Right ventricle myocardium inferior (tissue), 1 donor: Measurements from ENCODE around the gene COQ2. TPM values are rescaled to one million over a fixed set of nuclear protein-coding genes. Genes with fewer than 3 reads are reported as not detected.
"Not testable (repeated sequence)": the region's sequence is repeated elsewhere in the genome, so short reads cannot be mapped to it uniquely, and the experiment has no call there.

Experiments used
- ATAC-seq: fragments of 200-7000 bp; cut with Tn5 transposase; one replicate; pipeline ENCODE4 v1.9.1; 2020; ENCODE audit warnings: mild to moderate bottlenecking, moderate library complexity
- DNase-seq: peaks from one replicate; pipeline ENCODE4 v3.0.0; 2021; ENCODE audit errors: missing footprints
- intact Hi-C: fragments of 100-400 bp; cut with DNase I; formaldehyde crosslinking; loops from one replicate; pipeline ENCODE4 v1.11.0; 2022
- long read RNA-seq: library from polyadenylated mRNA; unstranded; transcript quantifications from one replicate; pipeline ENCODE4 v2.0.0, GENCODE V29; 2021
- total RNA-seq: library from RNA; stranded (reverse); fragmentation: NEBNext Ultra II Directional; extraction: Animal tissue kit (Norgen Biotek cat#: 25700); gene quantifications from one replicate; pipeline ENCODE4 v1.2.1, GENCODE V29; 2021
- donor health status: DM: no; HTN: yes; CAD: no; lungs with severe emphysema.

The COQ2 gene
- 27.3 TPM for total RNA-seq
- long read RNA-seq, transcript COQ2-206 (7 exons, 1,641 nt) = major isoform, 20 of 24 reads
- long read RNA-seq, partial matches to known transcripts = 2 of 24 reads
- long read RNA-seq, other reads (novel, unspliced or antisense) = 2 of 24 reads

DNA sequence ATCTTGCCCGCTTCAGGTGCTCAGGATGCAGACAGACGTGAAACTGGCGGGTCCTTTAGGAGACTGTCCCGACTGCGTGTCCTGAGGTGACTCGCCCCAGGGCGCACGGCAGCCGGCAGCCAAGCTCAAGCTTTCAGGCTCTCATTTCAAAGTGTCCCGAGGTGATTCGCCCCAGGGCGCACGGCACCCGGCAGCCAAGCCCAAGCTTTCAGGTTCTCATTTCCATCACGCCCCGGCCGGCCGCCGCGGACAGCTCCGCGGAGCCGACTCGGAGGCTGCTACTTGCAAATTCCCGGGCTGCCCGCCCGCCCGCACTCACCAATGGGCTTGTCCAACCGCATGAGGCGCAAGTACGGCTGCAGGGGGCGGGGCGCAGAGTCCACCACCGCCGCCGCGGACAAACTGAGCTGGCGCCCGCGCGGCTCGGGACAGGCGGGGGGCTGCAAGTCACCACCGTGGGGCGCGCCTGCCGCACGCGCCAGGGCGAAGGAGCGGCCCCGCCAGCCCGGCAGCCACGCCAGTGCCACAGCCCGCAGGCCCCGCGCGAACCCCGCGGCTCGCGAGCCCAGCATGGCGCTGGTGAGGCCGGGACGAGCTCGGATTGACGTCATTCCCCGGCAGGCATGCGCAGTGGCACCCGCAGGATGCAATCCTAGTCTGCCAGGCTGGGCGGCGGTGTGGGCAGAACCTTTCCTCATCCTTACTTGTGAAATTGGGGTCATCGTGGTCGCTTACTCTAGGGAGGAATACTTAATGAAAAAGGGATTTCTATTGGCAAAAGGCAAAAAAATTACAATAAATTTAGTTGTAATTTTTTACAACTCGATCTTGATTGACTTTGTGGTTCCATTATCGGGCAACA is at the start of gene COQ2:
TSS of gene COQ2 (minus strand) at position 606 of the 862 bp plus-strand sequence. CDS start at position 572, 34 bp downstream.
- intact Hi-C loops = loop anchor here (1.0 to 10.0 kb wide), 3 partner anchors 170 to 390 kb away; partner anchors contain the start of genes HELQ, MRPS18C and SEC31A
- ATAC-seq (peak; percentile 97), DNase-seq (peak; percentile 98)

GRCh38 chr4:83331956-83332355 is 47.4 kb upstream of the COQ2 start:
- no peak for DNase-seq
- intact Hi-C loops = no loop called here
- no peak for ATAC-seq

GRCh38 chr4:83329521-83330110 is 45.0 kb upstream of the COQ2 start:
- no peak for DNase-seq
- intact Hi-C loops = no loop called here
- no peak for ATAC-seq

GRCh38 chr4:83328521-83329187 is 44.1 kb upstream of the COQ2 start:
- DNase-seq (no peak), ATAC-seq (no peak)
- intact Hi-C loops = no loop called here

DNA sequence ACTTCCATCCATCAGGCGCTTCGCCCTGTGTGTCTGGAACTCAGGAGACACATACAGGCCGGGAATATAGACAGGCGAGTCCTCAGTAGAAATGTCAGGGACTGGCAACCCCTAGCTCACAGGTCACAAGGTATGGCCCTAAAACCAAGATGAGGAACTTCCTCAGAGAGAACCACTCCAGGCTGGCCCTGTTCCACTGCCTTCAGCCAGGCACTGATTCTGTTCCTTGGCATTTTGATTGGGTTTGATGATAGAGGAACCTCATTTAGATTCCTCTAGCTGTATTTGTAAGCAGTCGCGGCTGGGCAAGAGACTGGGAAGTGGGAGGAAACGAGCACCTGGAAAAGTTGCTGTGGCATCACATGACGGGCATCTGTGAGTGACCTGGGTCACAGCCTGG is 41.9 kb upstream of the COQ2 start:
- ATAC-seq (no peak), DNase-seq (no peak)
- intact Hi-C loops = no loop called here

DNA sequence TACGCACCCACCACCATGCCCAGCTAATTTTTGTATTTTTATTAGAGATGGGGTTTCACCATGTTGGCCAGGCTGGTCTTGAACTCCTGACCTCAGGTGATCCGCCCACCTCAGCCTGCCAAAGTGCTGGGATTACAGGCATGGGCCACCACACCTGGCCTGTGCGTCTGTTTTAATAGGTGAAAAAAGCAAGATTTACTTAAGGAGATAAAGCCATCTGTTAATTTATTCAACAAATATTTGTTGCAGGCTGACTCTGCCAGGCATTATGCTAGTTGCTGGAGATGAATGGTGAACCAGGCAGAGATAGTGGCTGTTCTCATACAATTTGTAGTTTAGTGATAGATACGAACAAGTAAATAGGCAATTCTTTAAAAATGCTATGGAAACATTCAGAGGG is 40.7 kb upstream of the COQ2 start:
- intact Hi-C loops, ATAC-seq: not testable (repeated sequence)

GRCh38 chr4:83323136-83323535 is 38.5 kb upstream of the COQ2 start:
- no peak for DNase-seq
- intact Hi-C loops = no loop called here
- no peak for ATAC-seq

More for the DNA sequence above, 40.7 kb upstream of the COQ2 start:
- not testable (repeated sequence) for DNase-seq

GRCh38 chr4:83320548-83320947 is 36.0 kb upstream of the COQ2 start:
- peak; percentile 59 for ATAC-seq
- peak; percentile 91 for DNase-seq
- intact Hi-C loops = no loop called here

- DNase-seq = no peak
- intact Hi-C loops = no loop called here
- no peak for ATAC-seq
Measured at GRCh38 chr4:83318666-83319065, 34.1 kb upstream of the COQ2 start.

- intact Hi-C loops = no loop called here
- DNase-seq (no peak), ATAC-seq (no peak)
Measured at GRCh38 chr4:83317671-83318070, 33.1 kb upstream of the COQ2 start.

- ATAC-seq (no peak), DNase-seq (peak; percentile 75)
- intact Hi-C loops = no loop called here
Measured at GRCh38 chr4:83316459-83317165, 32.0 kb upstream of the COQ2 start.

DNA sequence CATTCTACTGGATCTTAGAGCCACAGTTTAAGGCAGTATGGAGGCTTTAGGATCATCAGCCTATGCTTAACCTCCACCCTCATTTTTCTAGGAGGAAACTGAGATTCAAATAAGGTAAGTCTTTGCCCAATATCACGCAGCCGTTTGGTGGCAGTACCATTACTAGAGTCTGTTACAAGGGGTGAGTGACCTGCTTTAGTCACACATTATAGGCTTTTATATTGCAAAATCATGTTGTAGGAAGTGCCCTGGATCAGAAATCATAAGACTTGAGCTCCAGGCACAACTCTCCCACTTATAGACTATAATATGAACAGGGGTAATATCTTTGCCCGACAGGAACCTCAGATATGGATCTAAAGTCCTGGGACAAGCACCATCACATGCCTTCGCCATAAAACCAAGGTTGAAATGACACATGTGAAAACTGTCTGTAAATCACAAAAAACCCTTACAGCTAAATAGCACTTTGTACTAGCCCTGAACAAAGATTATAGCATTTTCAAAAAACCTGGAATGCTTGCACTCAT is 30.8 kb upstream of the COQ2 start:
- no peak for DNase-seq
- ATAC-seq = no peak
- intact Hi-C loops = no loop called here

GRCh38 chr4:83308672-83309071 is 24.1 kb upstream of the COQ2 start:
- intact Hi-C loops = no loop called here
- ATAC-seq (no peak), DNase-seq (no peak)

DNA sequence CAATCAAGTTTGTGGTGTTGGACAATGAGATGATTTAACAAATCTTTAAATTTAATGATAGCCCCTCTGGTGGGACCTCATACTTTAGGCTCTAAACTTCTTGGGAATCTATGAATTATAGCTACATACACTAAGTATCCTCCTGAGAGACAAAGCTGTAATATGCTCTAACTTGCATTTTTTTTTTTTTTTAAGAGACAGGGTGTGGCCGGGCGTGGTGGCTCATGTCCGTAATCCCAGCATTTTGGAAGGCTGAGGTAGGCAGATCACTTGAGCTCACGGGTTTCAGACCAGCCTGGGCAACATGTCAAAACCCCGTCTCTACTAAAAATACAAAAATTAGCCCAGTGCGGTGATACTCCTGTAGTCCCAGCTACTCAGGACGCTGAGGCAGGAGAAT is 23.3 kb upstream of the COQ2 start:
- no peak for ATAC-seq
- intact Hi-C loops = no loop called here
- no peak for DNase-seq

GRCh38 chr4:83305187-83305586 is 20.6 kb upstream of the COQ2 start:
- no peak for ATAC-seq
- intact Hi-C loops = no loop called here
- DNase-seq = no peak

DNA sequence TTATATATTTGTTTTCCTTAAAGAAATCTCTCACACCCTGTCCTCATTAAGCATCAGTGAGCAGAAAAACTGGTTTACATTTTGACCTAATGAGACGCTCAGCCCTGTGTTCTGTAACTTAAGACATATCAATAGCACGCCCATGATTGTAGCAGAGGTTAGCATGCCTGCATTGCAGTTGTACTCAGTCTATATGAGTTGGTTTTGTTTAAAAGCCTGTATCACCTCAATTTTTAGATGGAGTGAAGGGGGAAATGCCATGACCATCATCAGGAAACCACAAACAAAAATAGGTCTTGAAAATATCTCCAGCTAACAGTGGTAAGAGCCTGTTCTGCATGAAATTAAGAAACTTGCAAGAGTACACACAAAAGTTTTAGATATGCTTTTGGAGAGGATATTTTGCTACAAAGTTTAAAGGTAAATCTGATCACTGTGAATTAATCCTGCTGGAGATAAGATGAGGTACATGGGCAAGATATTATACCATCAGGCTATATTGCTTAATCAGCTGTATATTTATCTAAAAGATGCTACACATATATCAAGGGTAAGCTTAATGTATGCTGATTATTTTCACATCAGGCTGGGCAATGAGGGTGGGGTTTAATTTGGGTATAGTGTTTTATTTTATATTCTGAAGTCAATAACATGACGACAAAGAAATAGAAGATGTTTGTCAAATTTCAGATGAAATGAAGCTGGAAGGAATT is 13.1 kb upstream of the COQ2 start:
- intact Hi-C loops = no loop called here
- ATAC-seq (no peak), DNase-seq (no peak)

- intact Hi-C loops = no loop called here
- DNase-seq (no peak), ATAC-seq (no peak)
Measured at GRCh38 chr4:83293305-83294046, 8.9 kb upstream of the COQ2 start.
